Prostate gland (tissue), 2 donors: ENCODE measurements around the gene ZHX3. TPM values are rescaled to one million over a fixed set of nuclear protein-coding genes. Genes with fewer than 3 reads are reported as not detected.

Source experiments
- DNase-seq: peaks from one replicate; pipeline ENCODE4 v3.0.0-alpha.2; 2019; ENCODE audit warnings: low spot score
- H3K27ac ChIP-seq, 2 donors: fragments of 200-600 bp; sonication (generic); 2 replicates each; pipeline ENCODE4 v1.5.1; 2017 to 2019
- H3K27me3 ChIP-seq: fragments of 200-600 bp; sonication (generic); replicated peaks from 2 replicates; pipeline ENCODE4 v1.5.1; 2019; ENCODE audit not compliant: insufficient read depth
- H3K36me3 ChIP-seq, 2 donors: fragments of 200-600 bp; sonication (generic); 1 replicate in 1 of 2; 2 replicates in 1 of 2; pipeline versions ENCODE4 v1.5.1 to v1.8.1; 2017 to 2019
- H3K4me1 ChIP-seq: fragments of 200-600 bp; sonication (generic); replicated peaks from 2 replicates; pipeline ENCODE4 v1.5.1; 2019
- H3K4me3 ChIP-seq, 2 donors: fragments of 200-600 bp; sonication (generic); 2 replicates each; pipeline ENCODE4 v1.5.1; 2017 to 2019
- H3K9me3 ChIP-seq: fragments of 200-600 bp; sonication (generic); 2 replicates; pipeline ENCODE4 v1.5.1; 2017
- CTCF ChIP-seq, 4 experiments: fragments of 200-600 bp in 2 of 4; fragments of 450-650 bp in 2 of 4; sonication (generic) in 2 of 4; IDR thresholded peaks; 1 replicate in 3 of 4; 2 replicates in 1 of 4; pipeline ENCODE4 v1.5.1; 2016 to 2019; ENCODE audit warnings: antibody characterized with exemption in 4 of 4, mild to moderate bottlenecking in 2 of 4, moderate library complexity in 2 of 4
- POLR2A ChIP-seq: fragments of 450-650 bp; IDR thresholded peaks from one replicate; pipeline ENCODE4 v1.6.1; 2016; ENCODE audit warnings: antibody characterized with exemption, mild to moderate bottlenecking
- POLR2AphosphoS5 ChIP-seq: sonication (generic); formaldehyde crosslinking; IDR thresholded peaks from one replicate; pipeline ENCODE4 v1.6.1; 2017; ENCODE audit warnings: antibody characterized with exemption
- WGBS: methylation state at CpG from one replicate; pipeline ENCODE4 v1.1.5; 2018; 5-methylcytosine and 5-hydroxymethylcytosine counted together
- intact Hi-C: fragments of 100-400 bp; cut with DNase I; formaldehyde crosslinking; loops from one replicate; pipeline ENCODE4 v1.14.2; 2022
- total RNA-seq, 2 donors: library from RNA; depleted of rRNA; stranded (reverse); fragments of >200 nt; gene quantifications; one replicate each; pipeline ENCODE4 v1.1.0, GENCODE V29; 2016

The ZHX3 gene
- total RNA-seq, 2 donors from 2014 or later: 24.9 to 42.6 TPM

DNA sequence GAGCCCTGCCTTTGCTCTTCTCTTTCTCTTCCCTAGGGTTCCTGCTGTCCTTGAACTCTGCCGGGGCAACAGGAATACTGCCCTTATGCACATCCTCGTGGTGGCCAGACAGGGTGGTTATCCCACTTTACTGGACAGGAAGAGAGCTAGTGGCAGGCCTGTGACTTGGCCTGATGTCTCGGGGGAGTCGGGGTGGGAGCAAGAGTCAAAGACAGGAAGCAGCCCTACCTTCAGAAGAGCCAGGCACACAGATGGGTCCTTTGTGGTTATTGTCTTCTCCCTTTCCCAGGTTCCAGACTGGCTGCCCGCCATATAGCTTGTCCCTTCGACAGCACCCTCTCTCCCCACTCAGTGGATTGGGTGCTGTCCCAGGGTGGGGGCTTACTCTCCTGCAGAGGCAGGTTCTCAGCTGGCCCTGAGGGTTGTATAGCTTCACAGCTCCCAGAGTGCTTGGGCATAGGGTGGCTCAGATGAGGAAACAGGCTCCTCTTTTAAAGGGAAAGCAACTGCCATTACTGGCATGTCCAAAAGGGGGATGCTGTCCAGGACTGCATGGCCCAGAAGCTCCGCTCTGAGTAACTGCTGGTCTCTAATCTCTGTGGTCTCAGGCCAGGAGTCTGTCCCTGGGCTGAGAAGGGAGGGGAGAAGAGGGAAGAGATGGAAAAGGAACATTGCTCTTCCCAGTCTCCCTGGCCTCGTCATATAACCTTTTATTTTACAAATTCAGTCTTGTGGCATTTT lies 162.9 kb downstream of the ZHX3 start:
- no peak for TF ChIP-seq CTCF (IDR thresholded peaks at IDR 0.05)
- no peak for TF ChIP-seq POLR2A
- intact Hi-C loops: no loop called here
- DNase-seq: no peak
- Histone ChIP-seq H3K36me3 (no peaks in the 10 kb centered on the region), H3K27me3 (no peaks in the 10 kb centered on the region), H3K4me3 (no peak overlapping the region), H3K4me1 (peaks cover 5% of the 10 kb centered on the region), H3K27ac (no peak overlapping the region), H3K9me3 (no peaks in the 10 kb centered on the region)
- WGBS: 55% methylated on average over 8 of the region's 8 CpGs

- H3K4me1 ChIP-seq: peaks cover 5% of the 10 kb centered on the region
- no peaks in the 10 kb centered on the region for H3K36me3 ChIP-seq
- H3K27me3 ChIP-seq: no peaks in the 10 kb centered on the region
- TF ChIP-seq POLR2AphosphoS5 (no peak), POLR2A (no peak), CTCF (IDR thresholded peaks at IDR 0.05) (no peak)
- intact Hi-C loops: no loop called here
- WGBS: 45% methylated on average over 5 of the region's 5 CpGs
- no peak overlapping the region for H3K4me3 ChIP-seq
- H3K9me3 ChIP-seq: no peaks in the 10 kb centered on the region
- no peak overlapping the region for H3K27ac ChIP-seq
- no peak for DNase-seq
Observed at GRCh38 chr20:41152108-41152757, 165.3 kb downstream of the ZHX3 start.

DNA sequence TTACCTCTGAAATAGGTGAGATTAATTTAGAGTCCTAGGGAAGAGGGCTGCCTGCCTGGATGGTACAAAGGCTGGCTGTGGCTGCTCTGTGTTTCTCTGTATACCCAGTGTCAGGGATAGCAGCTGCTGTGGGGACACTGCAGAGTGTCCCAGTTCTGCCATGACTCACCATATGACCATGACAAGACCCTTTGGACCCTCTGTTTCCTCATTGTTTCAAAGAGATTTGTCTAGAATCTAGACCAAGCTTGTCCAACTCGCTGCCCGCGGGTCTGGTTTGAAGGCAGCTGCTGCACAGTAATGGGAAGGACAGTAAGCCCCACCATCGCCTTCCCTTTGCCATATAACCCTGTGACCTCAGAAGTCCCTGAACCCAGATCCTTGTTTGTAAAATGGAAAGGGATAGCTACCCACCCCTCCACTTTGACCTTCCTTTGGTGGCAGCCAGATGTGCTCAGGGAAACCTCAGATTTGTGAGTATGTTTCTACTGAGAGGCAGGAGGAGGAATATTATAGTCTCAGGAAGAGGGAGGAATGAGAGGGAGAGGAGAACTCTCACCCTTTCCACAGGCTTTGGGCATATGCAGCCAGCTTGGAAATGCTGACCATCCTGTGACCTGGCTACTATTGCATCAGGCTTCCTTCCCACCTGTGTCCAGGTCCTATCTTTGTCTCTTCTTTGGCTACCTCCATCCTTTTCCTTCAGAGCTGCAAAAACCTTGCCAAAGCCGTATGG lies 166.2 kb downstream of the ZHX3 start:
- Histone ChIP-seq H3K9me3 (no peaks in the 10 kb centered on the region), H3K4me3 (no peak overlapping the region), H3K36me3 (no peaks in the 10 kb centered on the region), H3K27ac (no peak overlapping the region), H3K27me3 (no peaks in the 10 kb centered on the region), H3K4me1 (peaks cover 2% of the 10 kb centered on the region)
- TF ChIP-seq POLR2A (no peak), POLR2AphosphoS5 (no peak), CTCF (IDR thresholded peaks at IDR 0.05) (no peak)
- WGBS: 95% methylated on average over 5 of the region's 5 CpGs
- no peak for DNase-seq
- intact Hi-C loops: no loop called here

DNA sequence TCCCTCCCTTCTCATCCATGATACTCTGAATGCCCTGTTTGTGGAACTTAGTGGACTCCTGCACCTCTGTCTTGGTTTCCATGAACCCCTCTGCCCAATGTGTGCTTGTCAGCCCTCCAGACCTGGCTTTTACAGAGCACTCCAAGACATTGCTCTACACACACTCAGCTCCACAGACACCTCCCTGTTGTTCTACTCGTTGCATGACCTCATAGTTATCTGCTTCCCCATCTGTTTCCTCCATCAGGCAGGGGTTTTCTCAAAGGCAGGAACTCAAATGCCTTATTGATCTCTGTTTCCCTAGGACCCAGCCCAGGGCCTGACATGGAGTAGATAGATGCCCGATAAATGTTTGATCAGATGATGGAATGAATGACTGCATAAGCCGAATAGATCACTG lies 166.9 kb downstream of the ZHX3 start:
- intact Hi-C loops: no loop called here
- DNase-seq: no peak
- no peak for TF ChIP-seq POLR2A
- TF ChIP-seq POLR2AphosphoS5: no peak
- no peak for TF ChIP-seq CTCF (IDR thresholded peaks at IDR 0.05)
- H3K4me1 ChIP-seq: peaks cover 6% of the 10 kb centered on the region
- no peak overlapping the region for H3K4me3 ChIP-seq
- 60% methylated on average over 3 of the region's 3 CpGs for whole genome bisulfite sequencing
- no peaks in the 10 kb centered on the region for H3K27me3 ChIP-seq
- no peak overlapping the region for H3K27ac ChIP-seq
- H3K9me3 ChIP-seq: no peaks in the 10 kb centered on the region
- no peaks in the 10 kb centered on the region for H3K36me3 ChIP-seq
